B cell (primary cell): ENCODE measurements around the gene CCDC60.

Source experiments
- CTCF ChIP-seq: fragments of 200-600 bp; IDR thresholded peaks from one replicate; pipeline ENCODE4 v1.8.0; 2022; ENCODE audit warnings: antibody characterized with exemption, mild to moderate bottlenecking
- EZH2 ChIP-seq: IDR thresholded peaks from 2 replicates; pipeline ENCODE4 v1.6.1; 2012; ENCODE audit warnings: borderline replicate concordance, low read depth, mild to moderate bottlenecking, moderate library complexity, low read length; ENCODE audit not compliant: insufficient read depth, poor library complexity, severe bottlenecking

DNA sequence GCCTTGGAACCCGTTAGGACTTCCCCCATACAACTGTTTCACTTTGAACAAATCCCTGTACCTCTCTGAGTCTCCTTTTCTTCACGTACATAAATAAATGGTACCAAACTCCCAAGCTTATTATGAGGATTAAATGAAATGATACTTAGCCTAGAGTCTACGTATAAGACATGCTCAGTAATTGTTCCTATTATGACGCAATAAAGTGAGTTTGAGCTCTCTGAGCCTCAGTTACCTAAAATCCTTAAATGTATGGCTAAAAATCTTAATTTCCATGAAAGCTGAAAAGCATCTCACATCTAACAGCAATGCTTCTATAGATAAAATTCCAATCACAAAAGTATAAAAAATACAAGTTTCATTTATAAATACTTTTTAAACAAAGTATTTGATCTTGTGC lies 141.1 kb downstream of the CCDC60 start:
- TF ChIP-seq CTCF (no peak), EZH2 (no peak)
